SK-MEL-5 (cell line): ENCODE measurements around the gene CLSTN2. TPM values are rescaled to one million over a fixed set of nuclear protein-coding genes. Genes with fewer than 3 reads are reported as not detected.

ENCODE experiments used
- DNase-seq: peaks from one replicate; pipeline ENCODE4 v3.0.0-alpha.2; 2016; ENCODE audit warnings: low read depth, low spot score
- in situ Hi-C: cut with HindIII; loops from 2 replicates; pipeline ENCODE4 v1.10.0; 2016; ENCODE audit warnings: low sequenced_read_pairs, high pct_unique_total_duplicates, low pct_unique_long_range_greater_than_20kb
- total RNA-seq: library from RNA; depleted of rRNA; stranded (reverse); fragments of >200 nt; shearing (Covaris generic); gene quantifications from 2 replicates; pipeline ENCODE4 v1.2.3, GENCODE V29; 2014

The CLSTN2 gene
- total RNA-seq, 1 experiment from 2014 or later, result not detected

DNA sequence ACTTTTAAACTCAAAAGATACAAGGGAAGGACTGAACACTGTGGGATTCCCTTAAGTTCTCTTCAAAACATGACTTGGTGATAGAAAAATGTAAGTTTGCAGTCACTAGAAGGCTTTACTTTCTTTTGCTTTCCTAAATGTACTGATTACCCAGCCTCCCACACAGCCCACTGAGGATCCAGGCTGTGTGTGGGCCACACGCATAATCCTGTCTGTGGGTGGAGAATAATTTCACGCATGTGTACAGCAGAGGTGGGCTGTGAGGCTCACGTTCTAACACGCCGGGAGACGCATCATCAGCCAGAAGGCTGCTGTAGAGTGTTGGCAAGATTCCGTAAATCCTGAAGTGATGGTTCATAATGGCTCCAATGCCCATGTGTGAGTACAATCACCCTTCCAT lies 165.5 kb downstream of the CLSTN2 start:
- in situ Hi-C loops, result no loop called here
- DNase-seq, result no peak

DNA sequence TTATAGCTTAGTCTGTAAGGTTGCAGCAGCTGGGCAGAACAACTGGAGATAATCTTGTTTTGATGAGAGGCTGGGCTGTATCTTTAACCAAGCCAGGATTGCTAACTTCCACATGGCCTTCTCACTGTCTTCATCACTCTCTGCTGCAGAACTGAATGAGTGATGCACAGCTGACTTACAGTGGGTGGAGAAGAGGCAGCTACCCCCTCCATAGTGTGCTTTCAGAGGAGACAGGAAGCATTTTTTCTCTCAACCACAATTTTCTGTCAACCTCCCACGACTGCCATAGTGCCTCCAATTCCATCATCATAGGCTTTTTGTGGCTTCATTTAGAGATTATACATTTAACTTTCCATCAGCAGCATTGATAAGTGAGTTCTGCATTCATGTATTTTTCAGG lies 168.2 kb downstream of the CLSTN2 start:
- no peak for DNase-seq
- in situ Hi-C loops, result no loop called here

DNA sequence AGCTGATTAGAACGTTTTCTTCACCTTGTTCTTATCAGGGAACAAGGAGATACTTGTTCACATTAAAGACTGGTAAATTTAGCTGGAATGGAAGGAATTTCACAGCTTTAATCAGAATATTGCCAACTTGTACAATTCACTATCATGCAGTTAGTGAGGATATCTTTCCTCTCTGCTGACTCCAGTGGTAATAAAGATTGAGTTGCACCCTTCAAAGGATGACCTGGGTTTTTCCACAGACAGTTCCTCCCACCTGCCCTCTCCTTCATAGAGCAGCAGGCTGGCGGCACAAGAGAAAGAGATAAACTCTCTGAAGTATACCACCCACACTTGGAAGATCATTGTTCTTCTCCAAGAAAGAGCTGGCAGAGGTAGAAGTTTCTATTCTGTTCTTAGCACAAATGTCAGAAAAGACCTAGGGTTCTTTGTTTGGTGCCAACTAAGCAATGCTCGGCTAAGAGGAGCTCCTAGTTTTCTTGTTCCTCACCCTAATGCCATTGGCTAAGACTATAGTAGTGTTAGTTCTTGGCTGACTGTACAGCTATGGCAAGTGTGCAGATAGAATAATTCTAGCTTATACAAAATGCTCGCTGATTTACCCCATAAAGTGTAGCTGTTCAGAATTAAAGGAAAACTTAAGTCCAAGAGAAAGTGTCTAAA lies 169.1 kb downstream of the CLSTN2 start:
- no peak for DNase-seq
- in situ Hi-C loops, result no loop called here

DNA sequence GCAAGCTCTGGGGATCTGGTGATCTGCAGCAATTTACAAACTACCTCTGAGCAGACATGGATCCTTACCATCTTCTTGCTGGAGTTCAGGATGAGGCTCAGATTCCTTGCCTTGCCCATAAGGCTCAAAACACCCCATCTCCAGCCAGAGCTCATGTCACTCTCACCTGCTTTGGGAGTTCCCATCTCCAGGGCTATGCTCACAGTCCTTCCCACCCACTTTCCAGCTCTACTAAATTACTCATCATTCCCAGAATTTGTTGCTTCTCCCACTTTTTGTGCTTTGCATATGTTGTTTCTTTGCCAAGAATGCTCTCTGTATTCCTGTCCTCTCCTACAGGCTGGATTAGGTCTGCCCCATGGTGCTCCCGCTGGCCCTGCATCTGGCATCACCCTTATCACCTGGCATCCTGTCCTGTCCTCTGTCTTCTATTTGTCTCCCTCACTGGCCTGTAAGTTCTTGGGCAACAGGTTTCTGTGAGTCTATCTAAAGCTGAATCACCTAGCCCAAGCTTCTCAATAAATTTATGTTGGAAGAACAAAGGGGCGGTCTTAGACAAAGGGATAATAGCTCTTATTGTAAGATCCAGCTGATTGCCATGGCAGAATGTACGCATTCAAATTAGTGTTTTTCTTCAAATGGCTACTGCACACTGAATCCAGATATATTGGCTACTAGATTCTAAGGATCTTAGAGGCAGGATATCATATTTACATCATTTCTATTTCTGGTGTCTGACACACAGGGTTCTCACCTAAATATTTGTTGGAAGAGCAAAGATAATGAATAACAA lies 179.2 kb downstream of the CLSTN2 start:
- in situ Hi-C loops, result no loop called here

DNA sequence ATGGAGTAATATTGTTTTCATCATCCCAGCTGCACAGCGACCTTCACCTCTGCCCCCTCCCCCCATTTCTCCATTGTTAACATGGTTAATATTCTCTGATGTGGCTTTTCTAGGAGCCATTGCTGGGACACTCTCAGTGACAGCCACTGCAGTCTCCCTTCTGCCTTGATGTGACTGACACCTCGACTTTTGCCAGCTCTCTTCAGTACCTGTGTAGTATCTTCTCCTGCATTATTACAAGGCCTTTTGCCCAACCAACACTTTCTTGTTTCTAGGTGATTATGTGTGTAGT lies 179.8 kb downstream of the CLSTN2 start:
- in situ Hi-C loops, result no loop called here
- DNase-seq, result no peak

More for the DNA sequence above, 179.2 kb downstream of the CLSTN2 start:
- no peak for DNase-seq

DNA sequence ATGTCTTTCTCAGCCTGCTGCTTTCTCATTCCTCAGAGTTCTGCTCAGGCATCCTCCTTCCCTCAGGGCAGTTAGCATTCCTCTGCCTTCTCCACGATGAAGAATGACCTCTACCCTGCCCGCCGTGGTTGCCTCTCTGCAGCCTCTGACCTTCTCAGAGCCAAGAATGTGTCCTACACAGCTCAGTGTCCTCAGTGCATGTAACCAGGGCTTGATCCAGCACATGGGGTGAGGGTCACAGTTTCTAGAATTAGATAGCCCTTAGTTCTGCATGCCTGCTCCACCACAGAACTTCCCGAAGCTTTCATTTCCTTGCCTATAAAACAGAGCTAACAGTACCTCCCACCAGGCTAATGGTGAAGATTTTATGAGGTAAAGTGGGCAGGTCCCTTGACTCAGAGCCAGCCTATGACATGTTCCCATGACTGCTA lies 182.1 kb downstream of the CLSTN2 start:
- in situ Hi-C loops, result no loop called here
- DNase-seq, result no peak

DNA sequence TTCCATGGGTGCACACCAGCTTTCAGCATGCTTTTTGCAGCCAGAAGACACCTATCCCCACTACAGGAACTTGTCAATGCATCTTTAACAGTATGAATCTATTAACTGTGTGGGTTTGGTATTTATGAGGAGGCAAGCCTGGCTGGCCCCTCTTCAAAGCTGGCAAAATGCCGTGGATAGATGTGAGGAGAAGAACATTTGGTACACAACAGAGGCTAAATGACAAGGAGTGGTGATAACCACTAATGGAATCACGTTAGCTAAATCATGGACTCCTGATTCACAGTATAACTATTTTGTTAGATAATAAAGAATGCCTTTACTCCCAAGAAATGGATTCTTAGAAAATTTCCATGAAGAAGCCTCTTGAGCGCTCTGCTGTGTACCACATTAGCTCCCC lies 187.2 kb downstream of the CLSTN2 start:
- no peak for DNase-seq
- in situ Hi-C loops, result no loop called here

DNA sequence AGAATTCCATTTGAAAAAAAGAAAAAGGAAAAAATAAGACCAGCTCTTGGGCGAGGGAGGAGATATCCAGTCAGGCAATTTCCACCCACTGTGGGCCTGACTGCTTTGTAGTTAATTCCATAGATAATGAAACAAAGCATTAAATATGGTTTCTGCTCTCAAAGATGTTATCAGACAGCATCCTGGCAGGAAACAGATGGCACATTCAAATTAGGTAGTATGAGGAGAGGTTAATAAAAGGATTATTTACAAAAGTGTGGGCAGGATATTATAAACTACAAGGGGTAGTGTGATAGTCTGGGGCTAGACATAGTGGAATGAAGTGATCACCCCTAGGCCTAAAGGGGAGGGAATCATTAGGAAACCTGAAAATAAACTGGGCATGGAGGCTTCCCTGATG lies 193.2 kb downstream of the CLSTN2 start:
- no peak for DNase-seq

DNA sequence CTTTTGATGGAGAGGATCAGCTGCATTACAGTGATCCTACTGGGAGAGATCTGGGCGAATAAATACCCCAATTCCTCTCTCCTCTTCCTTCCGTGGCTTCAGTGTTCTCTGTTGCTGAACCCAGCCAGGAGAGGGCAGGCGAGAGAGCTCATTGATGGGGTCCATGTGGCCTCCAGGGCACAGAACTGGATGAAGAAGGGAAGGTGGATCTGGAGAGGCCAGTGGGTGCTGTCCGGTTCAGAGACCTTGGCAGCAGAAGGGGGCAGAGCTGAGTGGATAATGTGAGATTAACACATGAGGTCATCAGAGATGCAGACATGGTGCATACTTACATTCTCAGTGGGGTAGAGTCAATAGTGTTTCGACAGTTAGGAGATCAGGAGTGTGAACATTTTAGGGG lies 193.6 kb downstream of the CLSTN2 start:
- in situ Hi-C loops, result no loop called here
- peak; percentile 84 for DNase-seq

More for the DNA sequence above, 193.2 kb downstream of the CLSTN2 start:
- in situ Hi-C loops, result no loop called here

DNA sequence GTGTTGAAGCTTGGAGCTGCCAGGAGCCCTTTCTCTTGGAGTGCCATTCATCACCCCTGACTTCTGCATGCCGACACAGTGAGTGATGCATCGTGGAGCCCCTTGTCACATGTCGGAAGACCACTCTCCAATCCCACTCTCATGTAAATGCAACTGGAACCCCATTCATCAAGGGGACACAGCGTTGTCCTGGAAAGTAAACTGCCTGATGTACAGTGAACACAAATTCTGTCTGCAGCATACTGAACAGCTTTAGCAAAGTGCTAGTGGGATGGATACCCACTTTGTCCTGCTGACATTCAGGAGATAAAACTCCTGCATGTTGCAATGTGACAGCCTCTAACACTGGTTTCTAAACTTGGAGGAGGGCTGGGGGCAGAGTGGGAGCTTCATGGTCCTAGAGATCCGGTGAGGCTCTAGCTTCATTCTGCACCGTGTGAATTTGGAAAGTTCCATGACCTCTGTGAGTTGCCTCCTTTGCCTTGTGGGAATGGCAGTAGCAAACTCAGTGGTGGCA lies 194.8 kb downstream of the CLSTN2 start:
- in situ Hi-C loops, result no loop called here
- DNase-seq, result no peak

DNA sequence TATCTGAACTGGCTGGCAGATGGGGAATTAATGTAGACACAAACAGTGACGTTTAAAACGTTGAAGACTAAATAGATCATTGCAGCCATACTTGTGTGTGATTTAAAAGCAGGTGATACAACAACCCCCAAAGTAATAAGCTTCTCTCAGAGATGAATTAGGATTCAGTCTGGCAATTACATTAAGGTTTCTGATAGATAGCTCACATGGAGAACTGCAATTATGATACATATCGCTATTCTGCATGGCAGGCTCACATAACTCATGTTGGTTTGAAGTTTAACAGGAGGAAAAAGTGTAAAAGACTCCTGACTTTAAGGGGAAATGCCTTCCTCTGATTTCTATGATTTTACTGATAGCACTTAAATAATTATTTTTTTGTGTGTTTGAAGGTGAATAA lies 196.9 kb downstream of the CLSTN2 start:
- DNase-seq, result no peak
- in situ Hi-C loops, result no loop called here

DNA sequence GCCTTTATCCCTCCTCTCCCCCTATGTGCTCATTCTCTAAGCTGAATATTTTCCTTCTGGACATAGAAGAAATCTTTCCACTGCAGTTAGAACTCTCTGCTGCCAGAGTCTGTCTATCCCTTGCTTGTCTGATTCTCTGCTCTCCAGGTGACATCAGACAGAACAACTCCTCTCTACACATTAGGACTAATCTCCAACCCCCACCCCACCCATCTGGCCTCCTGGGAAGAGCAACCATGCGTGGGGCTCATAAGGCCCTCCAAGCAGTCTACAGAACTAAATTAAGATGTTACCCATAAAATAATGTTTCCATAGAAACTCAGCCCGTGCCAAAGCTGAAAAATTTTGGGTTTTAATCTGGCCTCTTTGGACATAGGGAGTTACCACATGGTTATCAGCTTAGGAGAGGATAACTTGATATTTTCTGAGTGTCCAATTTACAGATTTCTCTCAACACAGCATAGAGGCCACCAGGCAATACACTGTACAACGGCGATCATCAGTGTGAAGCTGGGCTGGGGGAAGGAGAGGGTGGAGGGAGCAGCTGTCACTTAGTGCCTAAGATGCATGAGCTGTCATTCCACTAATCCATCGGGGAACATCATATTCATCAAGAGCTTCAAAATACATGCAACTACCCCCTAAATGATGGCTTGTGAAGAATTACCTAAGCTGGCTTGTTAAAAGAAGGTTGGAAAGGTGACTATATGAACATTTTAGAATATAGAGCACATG lies 199.4 kb downstream of the CLSTN2 start:
- DNase-seq, result no peak
- in situ Hi-C loops, result no loop called here

DNA sequence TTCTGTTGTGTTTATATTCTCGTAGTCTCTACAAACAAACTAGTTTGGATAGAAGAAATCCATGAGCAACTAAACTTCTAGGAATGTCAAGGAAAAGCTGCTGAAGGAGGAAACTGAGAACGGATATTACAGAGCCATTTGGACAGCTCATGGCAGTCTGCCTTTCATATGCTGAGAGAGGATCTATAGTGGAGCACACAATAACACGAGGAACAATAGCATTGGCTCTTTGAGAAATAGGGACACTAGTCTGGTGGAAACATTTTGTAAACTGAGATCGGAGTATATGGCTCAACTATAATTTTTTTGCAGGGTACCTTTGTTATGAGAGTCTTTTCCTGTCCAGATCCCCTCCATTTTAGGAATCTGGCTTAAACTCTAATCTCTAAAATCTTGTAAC lies 200.5 kb downstream of the CLSTN2 start:
- no peak for DNase-seq
- in situ Hi-C loops, result no loop called here

DNA sequence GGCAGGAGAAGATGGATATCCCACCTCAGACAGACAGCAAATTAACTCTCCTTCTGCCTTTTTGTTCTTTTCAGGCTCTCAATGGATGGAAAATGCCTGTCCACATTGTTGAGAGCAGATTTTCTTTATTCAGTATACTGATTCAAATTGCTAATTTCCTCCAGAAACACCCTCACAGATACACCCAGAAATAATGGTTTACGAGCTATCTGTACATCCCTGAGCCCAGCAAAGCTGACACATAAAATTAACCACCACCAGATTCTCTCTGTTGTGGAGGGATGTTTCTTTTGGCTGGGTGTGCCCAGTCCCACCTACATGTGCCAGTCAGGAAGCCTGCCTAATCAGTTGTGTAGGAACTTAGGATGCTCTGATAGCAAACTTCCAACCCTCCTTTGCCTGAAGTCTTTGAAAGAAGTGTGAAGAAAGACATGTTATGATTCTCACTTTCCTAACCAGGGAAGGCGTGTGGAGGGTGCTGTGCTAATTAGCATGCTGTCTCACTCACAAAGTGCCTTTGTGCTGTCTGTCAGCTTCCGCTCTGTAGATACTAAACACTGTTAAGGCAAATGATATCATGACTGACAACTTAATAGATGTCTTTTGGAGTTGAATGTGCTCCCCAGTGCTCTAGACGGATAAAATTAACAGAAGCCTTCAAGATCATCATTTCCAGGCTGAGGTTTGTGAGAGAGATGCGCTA lies 208.5 kb downstream of the CLSTN2 start:
- in situ Hi-C loops, result no loop called here
- DNase-seq, result no peak

DNA sequence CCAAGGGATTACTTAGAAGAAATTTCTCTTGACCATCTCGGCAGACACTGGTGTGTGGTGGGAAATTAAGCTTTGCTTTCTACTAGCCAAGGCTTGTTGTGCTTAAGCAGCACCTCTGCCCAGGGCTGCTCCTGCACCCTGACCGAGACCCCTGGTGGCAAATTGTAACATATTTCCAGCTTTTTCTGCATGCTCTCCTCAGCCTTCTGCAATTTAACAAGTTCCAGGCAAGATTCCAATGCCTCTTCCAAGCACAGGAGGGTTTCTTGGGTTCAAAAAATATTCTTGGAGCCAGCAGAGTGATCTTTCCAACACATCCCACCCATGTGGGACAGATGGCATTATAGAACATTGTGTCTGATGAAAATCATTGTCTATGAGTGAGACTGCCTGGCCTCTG lies 210.5 kb downstream of the CLSTN2 start:
- no peak for DNase-seq
- in situ Hi-C loops, result no loop called here

DNA sequence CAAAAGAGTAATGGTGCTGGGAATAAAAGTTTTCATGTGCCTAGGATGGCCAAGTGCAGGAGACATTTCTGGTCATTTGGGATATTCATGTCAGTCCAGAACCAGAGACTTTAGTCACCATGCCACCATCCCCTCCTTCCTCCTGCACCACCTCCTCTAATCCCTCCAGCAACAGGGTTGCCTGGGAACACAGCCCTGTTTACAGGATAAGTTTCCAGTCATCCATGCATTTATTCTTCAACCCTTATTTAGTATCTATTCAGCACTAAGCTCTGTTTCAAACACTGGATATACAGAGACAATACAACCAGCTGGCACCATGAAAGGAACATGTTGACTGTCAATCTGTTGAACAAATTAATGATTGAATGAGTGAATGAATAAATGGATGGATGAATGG lies 211.7 kb downstream of the CLSTN2 start:
- DNase-seq, result no peak
- in situ Hi-C loops, result no loop called here

DNA sequence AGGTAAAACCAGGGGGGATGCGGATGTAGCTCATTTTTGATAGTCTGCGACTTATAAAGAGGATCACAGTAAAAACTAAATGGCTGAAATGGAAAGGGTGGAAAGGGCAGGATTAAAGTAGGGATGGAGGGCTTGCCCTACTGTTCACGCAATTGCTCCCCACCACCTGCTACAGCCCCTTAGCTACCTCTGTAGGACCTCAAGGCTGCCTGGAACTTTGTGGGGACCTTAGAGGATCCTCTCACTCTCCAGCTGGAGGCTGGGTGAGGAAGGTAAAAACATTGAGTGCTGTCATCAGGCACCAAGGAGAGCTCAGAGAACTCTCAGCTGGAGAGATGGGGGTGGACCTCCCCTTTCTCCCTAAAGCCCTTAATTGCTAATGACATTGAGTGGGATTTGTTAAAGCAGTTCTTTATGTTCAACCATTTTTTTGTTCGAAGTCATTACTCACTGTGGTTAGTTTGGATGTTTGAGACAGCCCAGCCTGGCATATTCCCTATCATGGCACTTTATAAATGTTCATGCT lies 213.0 kb downstream of the CLSTN2 start:
- no peak for DNase-seq
- in situ Hi-C loops, result no loop called here
